DND-41 (cell line): ENCODE results near the gene RYR3.

ENCODE experiments used
- EZH2 ChIP-seq: IDR thresholded peaks from 3 replicates; pipeline ENCODE4 v1.6.1; 2012; ENCODE audit warnings: borderline replicate concordance, low read depth, mild to moderate bottlenecking, moderate library complexity, low read length, inconsistent platforms; ENCODE audit not compliant: severe bottlenecking
- TF ChIP-seq, protein P1 (sequence below): IDR thresholded peaks from 2 replicates; pipeline ENCODE4 v1.5.1; 2012; ENCODE audit warnings: borderline replicate concordance, low read length, moderate library complexity, mild to moderate bottlenecking; ENCODE audit not compliant: poor library complexity, severe bottlenecking; ENCODE audit errors: extremely low read depth

- TF ChIP-seq, protein P1, sequence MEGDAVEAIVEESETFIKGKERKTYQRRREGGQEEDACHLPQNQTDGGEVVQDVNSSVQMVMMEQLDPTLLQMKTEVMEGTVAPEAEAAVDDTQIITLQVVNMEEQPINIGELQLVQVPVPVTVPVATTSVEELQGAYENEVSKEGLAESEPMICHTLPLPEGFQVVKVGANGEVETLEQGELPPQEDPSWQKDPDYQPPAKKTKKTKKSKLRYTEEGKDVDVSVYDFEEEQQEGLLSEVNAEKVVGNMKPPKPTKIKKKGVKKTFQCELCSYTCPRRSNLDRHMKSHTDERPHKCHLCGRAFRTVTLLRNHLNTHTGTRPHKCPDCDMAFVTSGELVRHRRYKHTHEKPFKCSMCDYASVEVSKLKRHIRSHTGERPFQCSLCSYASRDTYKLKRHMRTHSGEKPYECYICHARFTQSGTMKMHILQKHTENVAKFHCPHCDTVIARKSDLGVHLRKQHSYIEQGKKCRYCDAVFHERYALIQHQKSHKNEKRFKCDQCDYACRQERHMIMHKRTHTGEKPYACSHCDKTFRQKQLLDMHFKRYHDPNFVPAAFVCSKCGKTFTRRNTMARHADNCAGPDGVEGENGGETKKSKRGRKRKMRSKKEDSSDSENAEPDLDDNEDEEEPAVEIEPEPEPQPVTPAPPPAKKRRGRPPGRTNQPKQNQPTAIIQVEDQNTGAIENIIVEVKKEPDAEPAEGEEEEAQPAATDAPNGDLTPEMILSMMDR, result no peak
- no peak for TF ChIP-seq EZH2
Observed at GRCh38 chr15:33587773-33588172, 277.0 kb downstream of the RYR3 start.
